ENCODE results near the gene CDK16.

CDK16 gene

GRCh38 chrX:47177079-47177478 lies 41.4 kb upstream of the CDK16 start:
- H3K9me3 ChIP-seq (ENCODE audit: control insufficient read depth, low read length): no peaks in the 10 kb centered on the region
- peaks cover 9% of the 10 kb centered on the region for H3K36me3 ChIP-seq (ENCODE audit: control insufficient read depth, insufficient read depth, low read length)

GRCh38 chrX:47178337-47178736 lies 40.1 kb upstream of the CDK16 start:
- no peak overlapping the region for H3K9ac ChIP-seq (ENCODE audit: low read length)
- no peak overlapping the region for H3K4me3 ChIP-seq (ENCODE audit: low read length)
- peaks cover 10% of the 10 kb centered on the region for H3K36me3 ChIP-seq (ENCODE audit: control insufficient read depth, insufficient read depth, low read length)
- no peaks in the 10 kb centered on the region for H3K4me1 ChIP-seq (ENCODE audit: control insufficient read depth, insufficient read depth, low read length)
- H3K9me3 ChIP-seq (ENCODE audit: control insufficient read depth, low read length): no peaks in the 10 kb centered on the region
- no peaks in the 10 kb centered on the region for H3K27me3 ChIP-seq (ENCODE audit: control insufficient read depth, insufficient read depth, low read length)

More at GRCh38 chrX:47177079-47177478, 41.4 kb upstream of the CDK16 start:
- no peaks in the 10 kb centered on the region for H3K27me3 ChIP-seq (ENCODE audit: control insufficient read depth, insufficient read depth, low read length)
- H3K4me3 ChIP-seq (ENCODE audit: low read length): no peak overlapping the region
- H3K9ac ChIP-seq (ENCODE audit: low read length): no peak overlapping the region
- no peaks in the 10 kb centered on the region for H3K4me1 ChIP-seq (ENCODE audit: control insufficient read depth, insufficient read depth, low read length)

DNA sequence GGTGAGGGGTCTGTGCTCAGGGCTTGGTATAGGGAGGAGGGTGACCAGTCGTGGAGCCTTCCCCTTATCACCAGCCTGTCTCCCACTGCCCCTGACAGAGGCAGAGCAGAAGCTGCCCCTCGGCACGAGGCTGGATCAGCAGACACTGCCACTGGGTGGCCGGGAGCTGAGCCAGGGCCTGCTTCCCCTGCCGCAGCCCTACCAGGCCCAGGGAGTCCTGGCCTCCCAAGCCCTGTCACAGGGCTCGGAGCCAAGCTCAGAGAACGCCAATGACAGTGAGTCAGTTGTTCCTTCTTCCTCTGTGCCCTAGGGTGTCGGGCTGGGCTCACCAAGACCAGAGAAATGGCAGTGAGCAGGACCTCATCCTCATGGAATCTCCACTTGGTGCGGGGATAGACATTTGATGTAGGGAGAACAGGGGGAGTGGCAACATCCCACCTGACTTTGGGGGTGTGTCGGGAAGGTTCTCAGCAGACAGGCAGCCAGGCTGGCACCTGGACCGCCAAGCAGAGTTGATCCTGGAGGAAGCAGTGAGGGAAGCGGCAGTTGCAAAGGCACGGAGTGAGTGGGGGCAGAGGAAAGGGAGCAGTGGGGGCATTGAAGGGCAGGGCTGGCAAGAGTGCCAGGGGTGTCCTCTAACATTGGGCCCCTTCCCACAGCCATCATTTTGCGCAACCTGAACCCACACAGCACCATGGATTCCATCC lies 39.1 kb upstream of the CDK16 start:
- Histone ChIP-seq H3K36me3 (ENCODE audit: control insufficient read depth, insufficient read depth, low read length) (peaks cover 10% of the 10 kb centered on the region), H3K9ac (ENCODE audit: low read length) (no peak overlapping the region), H3K4me3 (ENCODE audit: low read length) (no peak overlapping the region), H3K27me3 (ENCODE audit: control insufficient read depth, insufficient read depth, low read length) (no peaks in the 10 kb centered on the region), H3K4me1 (ENCODE audit: control insufficient read depth, insufficient read depth, low read length) (no peaks in the 10 kb centered on the region), H3K9me3 (ENCODE audit: control insufficient read depth, low read length) (no peaks in the 10 kb centered on the region)

- Histone ChIP-seq H3K4me1 (ENCODE audit: control insufficient read depth, insufficient read depth, low read length) (no peaks in the 10 kb centered on the region), H3K36me3 (ENCODE audit: control insufficient read depth, insufficient read depth, low read length) (peaks cover 10% of the 10 kb centered on the region), H3K4me3 (ENCODE audit: low read length) (no peak overlapping the region), H3K9me3 (ENCODE audit: control insufficient read depth, low read length) (no peaks in the 10 kb centered on the region), H3K27me3 (ENCODE audit: control insufficient read depth, insufficient read depth, low read length) (no peaks in the 10 kb centered on the region), H3K9ac (ENCODE audit: low read length) (no peak overlapping the region)
Observed at GRCh38 chrX:47179928-47180255, 38.6 kb upstream of the CDK16 start.

- no peak overlapping the region for H3K9ac ChIP-seq (ENCODE audit: low read length)
- no peaks in the 10 kb centered on the region for H3K27me3 ChIP-seq (ENCODE audit: control insufficient read depth, insufficient read depth, low read length)
- H3K36me3 ChIP-seq (ENCODE audit: control insufficient read depth, insufficient read depth, low read length): peaks cover 10% of the 10 kb centered on the region
Observed at GRCh38 chrX:47180346-47180745, 38.1 kb upstream of the CDK16 start.

DNA sequence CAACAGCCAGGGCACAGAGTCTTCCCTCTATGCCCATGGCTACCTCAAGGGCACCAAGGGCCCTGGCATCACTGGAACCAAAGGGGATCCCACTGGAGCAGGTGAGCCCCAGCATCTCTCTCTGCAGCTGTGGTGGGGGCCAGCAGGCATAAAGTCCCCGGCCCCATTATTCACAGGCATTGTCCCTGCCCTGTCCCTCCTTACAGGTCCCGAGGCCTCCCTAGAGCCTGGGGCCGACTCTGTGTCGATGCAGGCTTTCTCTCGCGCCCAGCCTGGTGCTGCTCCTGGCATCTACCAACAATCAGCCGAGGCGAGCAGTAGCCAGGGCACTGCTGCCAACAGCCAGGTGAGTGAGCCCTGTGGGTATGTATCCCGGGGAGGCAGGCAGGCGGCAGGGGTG lies 37.2 kb upstream of the CDK16 start:
- Histone ChIP-seq H3K4me3 (ENCODE audit: low read length) (no peak overlapping the region), H3K9me3 (ENCODE audit: control insufficient read depth, low read length) (no peaks in the 10 kb centered on the region), H3K9ac (ENCODE audit: low read length) (no peak overlapping the region), H3K36me3 (ENCODE audit: control insufficient read depth, insufficient read depth, low read length) (peaks cover 10% of the 10 kb centered on the region), H3K4me1 (ENCODE audit: control insufficient read depth, insufficient read depth, low read length) (no peaks in the 10 kb centered on the region), H3K27me3 (ENCODE audit: control insufficient read depth, insufficient read depth, low read length) (no peaks in the 10 kb centered on the region)

More at GRCh38 chrX:47180346-47180745, 38.1 kb upstream of the CDK16 start:
- Histone ChIP-seq H3K9me3 (ENCODE audit: control insufficient read depth, low read length) (no peaks in the 10 kb centered on the region), H3K4me3 (ENCODE audit: low read length) (no peak overlapping the region), H3K4me1 (ENCODE audit: control insufficient read depth, insufficient read depth, low read length) (no peaks in the 10 kb centered on the region)

DNA sequence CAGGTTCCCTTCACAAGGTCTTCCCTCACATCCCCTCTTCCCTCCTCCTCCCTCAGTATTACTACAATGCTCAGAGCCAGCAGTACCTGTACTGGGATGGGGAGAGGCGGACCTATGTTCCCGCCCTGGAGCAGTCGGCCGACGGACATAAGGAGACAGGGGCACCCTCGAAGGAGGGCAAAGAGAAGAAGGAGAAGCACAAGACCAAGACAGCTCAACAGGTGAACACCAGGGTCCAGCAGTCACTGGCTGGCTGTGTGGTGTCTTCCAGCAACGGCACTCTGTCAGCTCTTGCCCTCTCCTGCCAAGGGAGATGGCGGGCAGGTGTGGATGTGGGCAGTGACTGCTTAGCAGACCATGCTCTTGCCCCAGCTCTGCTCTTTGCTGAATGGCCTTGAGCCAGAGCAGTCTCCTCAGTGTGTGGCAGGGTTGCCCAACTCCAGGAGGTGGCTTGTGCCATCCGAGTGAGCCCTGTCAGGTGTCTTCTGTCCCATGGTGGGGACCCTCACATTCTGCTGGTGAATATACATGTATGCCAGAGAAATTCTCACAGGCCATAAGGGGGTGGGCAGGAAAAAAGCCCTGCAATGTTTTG lies 36.3 kb upstream of the CDK16 start:
- Histone ChIP-seq H3K36me3 (ENCODE audit: control insufficient read depth, insufficient read depth, low read length) (peaks cover 10% of the 10 kb centered on the region), H3K4me3 (ENCODE audit: low read length) (no peak overlapping the region), H3K9me3 (ENCODE audit: control insufficient read depth, low read length) (no peaks in the 10 kb centered on the region), H3K27me3 (ENCODE audit: control insufficient read depth, insufficient read depth, low read length) (no peaks in the 10 kb centered on the region), H3K4me1 (ENCODE audit: control insufficient read depth, insufficient read depth, low read length) (no peaks in the 10 kb centered on the region), H3K9ac (ENCODE audit: low read length) (no peak overlapping the region)

- Histone ChIP-seq H3K36me3 (ENCODE audit: control insufficient read depth, insufficient read depth, low read length) (peaks cover 10% of the 10 kb centered on the region), H3K4me3 (ENCODE audit: low read length) (no peak overlapping the region), H3K27me3 (ENCODE audit: control insufficient read depth, insufficient read depth, low read length) (no peaks in the 10 kb centered on the region), H3K9ac (ENCODE audit: low read length) (no peak overlapping the region), H3K4me1 (ENCODE audit: control insufficient read depth, insufficient read depth, low read length) (no peaks in the 10 kb centered on the region), H3K9me3 (ENCODE audit: control insufficient read depth, low read length) (no peaks in the 10 kb centered on the region)
Observed at GRCh38 chrX:47184486-47184885, 34.0 kb upstream of the CDK16 start.

- no peaks in the 10 kb centered on the region for H3K4me1 ChIP-seq (ENCODE audit: control insufficient read depth, insufficient read depth, low read length)
- no peaks in the 10 kb centered on the region for H3K9me3 ChIP-seq (ENCODE audit: control insufficient read depth, low read length)
- H3K27me3 ChIP-seq (ENCODE audit: control insufficient read depth, insufficient read depth, low read length): no peaks in the 10 kb centered on the region
- peaks cover 10% of the 10 kb centered on the region for H3K36me3 ChIP-seq (ENCODE audit: control insufficient read depth, insufficient read depth, low read length)
- H3K9ac ChIP-seq (ENCODE audit: low read length): no peak overlapping the region
- no peak overlapping the region for H3K4me3 ChIP-seq (ENCODE audit: low read length)
Observed at GRCh38 chrX:47185241-47185640, 33.2 kb upstream of the CDK16 start.

DNA sequence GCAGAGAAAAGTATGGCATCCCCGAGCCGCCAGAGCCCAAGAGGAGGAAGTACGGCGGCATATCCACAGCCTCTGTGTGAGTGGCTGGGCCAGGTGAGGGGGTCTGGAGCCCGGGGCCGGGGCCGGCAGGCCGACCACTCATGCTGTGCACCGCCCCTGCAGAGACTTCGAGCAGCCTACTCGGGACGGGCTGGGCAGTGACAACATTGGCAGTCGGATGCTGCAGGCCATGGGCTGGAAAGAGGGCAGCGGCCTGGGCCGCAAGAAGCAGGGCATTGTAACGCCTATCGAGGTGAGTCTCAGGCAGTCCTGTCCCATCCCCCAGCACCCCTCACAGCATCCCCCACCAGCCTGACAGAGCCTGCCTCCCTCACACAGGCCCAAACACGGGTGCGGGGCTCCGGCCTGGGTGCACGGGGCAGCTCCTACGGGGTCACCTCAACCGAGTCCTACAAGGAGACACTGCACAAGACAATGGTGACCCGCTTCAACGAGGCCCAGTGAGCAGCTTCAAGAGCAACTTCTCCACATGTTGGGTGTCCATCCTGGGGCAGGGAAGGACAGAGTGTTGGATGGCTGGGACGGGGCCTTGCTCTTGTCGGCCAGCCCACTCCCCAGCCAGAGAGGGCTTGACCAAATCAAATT lies 32.3 kb upstream of the CDK16 start:
- no peaks in the 10 kb centered on the region for H3K27me3 ChIP-seq (ENCODE audit: control insufficient read depth, insufficient read depth, low read length)
- no peak overlapping the region for H3K4me3 ChIP-seq (ENCODE audit: low read length)
- peaks cover 9% of the 10 kb centered on the region for H3K36me3 ChIP-seq (ENCODE audit: control insufficient read depth, insufficient read depth, low read length)
- no peaks in the 10 kb centered on the region for H3K4me1 ChIP-seq (ENCODE audit: control insufficient read depth, insufficient read depth, low read length)
- no peak overlapping the region for H3K9ac ChIP-seq (ENCODE audit: low read length)
- H3K9me3 ChIP-seq (ENCODE audit: control insufficient read depth, low read length): no peaks in the 10 kb centered on the region

GRCh38 chrX:47187106-47187677 lies 31.3 kb upstream of the CDK16 start:
- Histone ChIP-seq H3K4me1 (ENCODE audit: control insufficient read depth, insufficient read depth, low read length) (no peaks in the 10 kb centered on the region), H3K36me3 (ENCODE audit: control insufficient read depth, insufficient read depth, low read length) (no peaks in the 10 kb centered on the region), H3K9ac (ENCODE audit: low read length) (no peak overlapping the region), H3K27me3 (ENCODE audit: control insufficient read depth, insufficient read depth, low read length) (no peaks in the 10 kb centered on the region), H3K9me3 (ENCODE audit: control insufficient read depth, low read length) (no peaks in the 10 kb centered on the region), H3K4me3 (ENCODE audit: low read length) (no peak overlapping the region)

- Histone ChIP-seq H3K4me3 (ENCODE audit: low read length) (no peak overlapping the region), H3K36me3 (ENCODE audit: control insufficient read depth, insufficient read depth, low read length) (no peaks in the 10 kb centered on the region), H3K9ac (ENCODE audit: low read length) (no peak overlapping the region), H3K27me3 (ENCODE audit: control insufficient read depth, insufficient read depth, low read length) (no peaks in the 10 kb centered on the region), H3K9me3 (ENCODE audit: control insufficient read depth, low read length) (no peaks in the 10 kb centered on the region), H3K4me1 (ENCODE audit: control insufficient read depth, insufficient read depth, low read length) (peaks cover 3% of the 10 kb centered on the region)
Observed at GRCh38 chrX:47189906-47190305, 28.6 kb upstream of the CDK16 start.

All from mucosa of stomach (tissue), 1 donor.